SJCRH30 (cell line): ENCODE data around the gene PRX. TPM values are rescaled to one million over a fixed set of nuclear protein-coding genes. Genes with fewer than 3 reads are reported as not detected.

Source experiments
- DNase-seq, 2 experiments: peaks; one replicate each; pipeline ENCODE4 v3.0.0-alpha.2; 2015 to 2020
- H3K27ac ChIP-seq: fragments of 250-450 bp; sonication (Bioruptor Pico); 2 replicates; pipeline ENCODE4 v1.5.1; 2020; ENCODE audit warnings: mild to moderate bottlenecking, moderate library complexity
- H3K27me3 ChIP-seq: fragments of 250-450 bp; sonication (Bioruptor Pico); 2 replicates; pipeline ENCODE4 v1.5.1; 2020; ENCODE audit warnings: mild to moderate bottlenecking, moderate library complexity
- H3K36me3 ChIP-seq: fragments of 250-450 bp; sonication (Bioruptor Pico); 2 replicates; pipeline ENCODE4 v1.5.1; 2020; ENCODE audit warnings: mild to moderate bottlenecking, moderate library complexity
- H3K4me1 ChIP-seq: fragments of 250-450 bp; sonication (Bioruptor Pico); 2 replicates; pipeline ENCODE4 v1.5.1; 2020; ENCODE audit warnings: mild to moderate bottlenecking, moderate library complexity
- H3K4me3 ChIP-seq: fragments of 250-450 bp; sonication (Bioruptor Pico); 2 replicates; pipeline ENCODE4 v1.5.1; 2020; ENCODE audit warnings: mild to moderate bottlenecking, moderate library complexity
- H3K9me3 ChIP-seq: fragments of 250-450 bp; sonication (Bioruptor Pico); replicated peaks from 2 replicates; pipeline ENCODE4 v1.5.1; 2020; ENCODE audit warnings: mild to moderate bottlenecking, moderate library complexity
- total RNA-seq: library from RNA; depleted of rRNA; stranded (reverse); fragments of >200 nt; shearing (Covaris generic); gene quantifications from 2 replicates; pipeline ENCODE4 v1.2.3, GENCODE V29; 2014; rRNA removed

PRX gene
- total RNA-seq, 1 experiment from 2014 or later: 4.0 TPM

- no peak for DNase-seq
- Histone ChIP-seq H3K36me3 (no peaks in the 10 kb centered on the region), H3K4me3 (no peak overlapping the region), H3K9me3 (no peaks in the 10 kb centered on the region), H3K27me3 (no peaks in the 10 kb centered on the region), H3K4me1 (peaks cover 29% of the 10 kb centered on the region), H3K27ac (no peak overlapping the region)
Measured at GRCh38 chr19:40358773-40359172, 54.4 kb downstream of the PRX start.

- H3K27me3 ChIP-seq: no peaks in the 10 kb centered on the region
- peaks cover 30% of the 10 kb centered on the region for H3K4me1 ChIP-seq
- no peak overlapping the region for H3K4me3 ChIP-seq
- peak overlapping the region; percentile 28 for H3K27ac ChIP-seq
- no peak for DNase-seq
- H3K9me3 ChIP-seq: no peaks in the 10 kb centered on the region
- no peaks in the 10 kb centered on the region for H3K36me3 ChIP-seq
Measured at GRCh38 chr19:40357640-40358039, 55.5 kb downstream of the PRX start.

- no peaks in the 10 kb centered on the region for H3K9me3 ChIP-seq
- DNase-seq: no peak
- no peak overlapping the region for H3K4me3 ChIP-seq
- no peaks in the 10 kb centered on the region for H3K36me3 ChIP-seq
- H3K27me3 ChIP-seq: no peaks in the 10 kb centered on the region
- peaks cover 37% of the 10 kb centered on the region for H3K4me1 ChIP-seq
- H3K27ac ChIP-seq: peak overlapping the region; percentile 28
Measured at GRCh38 chr19:40356681-40357595, 56.2 kb downstream of the PRX start.

GRCh38 chr19:40355975-40356680 is 57.0 kb downstream of the PRX start:
- H3K27ac ChIP-seq: no peak overlapping the region
- H3K27me3 ChIP-seq: no peaks in the 10 kb centered on the region
- H3K4me3 ChIP-seq: no peak overlapping the region
- no peak for DNase-seq
- no peaks in the 10 kb centered on the region for H3K36me3 ChIP-seq
- H3K4me1 ChIP-seq: peaks cover 39% of the 10 kb centered on the region
- H3K9me3 ChIP-seq: no peaks in the 10 kb centered on the region

- no peaks in the 10 kb centered on the region for H3K9me3 ChIP-seq
- H3K36me3 ChIP-seq: 0 out of 2 replicates have a peak, but pooled peaks cover 3% of the 10 kb centered on the region
- peak in 1 of 2 experiments; percentile 60 for DNase-seq
- no peaks in the 10 kb centered on the region for H3K27me3 ChIP-seq
- peak overlapping the region; percentile 75 for H3K4me3 ChIP-seq
- H3K4me1 ChIP-seq: peaks cover 14% of the 10 kb centered on the region
- peak overlapping the region; percentile 19; the same call in 1 of the 2 replicates for H3K27ac ChIP-seq
Measured at GRCh38 chr19:40348961-40349507, 64.1 kb downstream of the PRX start.

- Histone ChIP-seq H3K9me3 (no peaks in the 10 kb centered on the region), H3K27me3 (no peaks in the 10 kb centered on the region), H3K4me1 (peaks cover 14% of the 10 kb centered on the region), H3K36me3 (0 out of 2 replicates have a peak, but pooled peaks cover 3% of the 10 kb centered on the region), H3K4me3 (peak within 1 kb of the TSS; percentile 75), H3K27ac (peak within 1 kb of the TSS; percentile 19; the same call in 1 of the 2 replicates)
- DNase-seq: peak; percentile 100
Measured at GRCh38 chr19:40348125-40348913, 64.9 kb downstream of the PRX start, which contains the start of the genes C19orf47 and PLD3. Gene C19orf47, minus strand, starts transcription at chr19:40348397. Its CDS starts 6,540 bp downstream, at chr19:40341857. Gene PLD3, plus strand, starts transcription at chr19:40348695. Its CDS starts 17,789 bp downstream, at chr19:40366484.

GRCh38 chr19:40344422-40344821 is 68.8 kb downstream of the PRX start:
- Histone ChIP-seq H3K4me1 (peaks cover 19% of the 10 kb centered on the region), H3K4me3 (no peak overlapping the region), H3K9me3 (no peaks in the 10 kb centered on the region), H3K27ac (no peak overlapping the region), H3K27me3 (no peaks in the 10 kb centered on the region), H3K36me3 (peaks cover 12% of the 10 kb centered on the region)
- DNase-seq: no peak

Other genes starting within 250 kb of the PRX start
- 9.5 and 10.1 TPM in 2 replicates for gene MAP3K10, start 222.0 kb downstream of the PRX start, total RNA-seq
- not detected in 2 replicates for gene TTC9B, start 195.0 kb downstream of the PRX start, total RNA-seq
- gene CCNP, start 186.7 kb downstream of the PRX start, total RNA-seq: 0.08 TPM in 1 of 2 replicates, not detected in the other
- gene AKT2, start 128.0 kb downstream of the PRX start, total RNA-seq: 138 and 142 TPM in 2 replicates
- 33.7 and 35.4 TPM in 2 replicates for gene C19orf47, start 65.0 kb downstream of the PRX start, total RNA-seq
- gene PLD3, start 64.7 kb downstream of the PRX start, total RNA-seq: 287 and 295 TPM in 2 replicates
- gene HIPK4, start 23.2 kb downstream of the PRX start, total RNA-seq: 0.10 TPM in 1 of 2 replicates, not detected in the other
- gene SERTAD1, start 12.6 kb upstream of the PRX start, total RNA-seq: 4.4 and 5.3 TPM in 2 replicates
- 29.7 and 35.6 TPM in 2 replicates for gene SERTAD3, start 31.0 kb upstream of the PRX start, total RNA-seq
- gene BLVRB, start 52.4 kb upstream of the PRX start, total RNA-seq: 3.8 and 6.6 TPM in 2 replicates
- gene SPTBN4, start 53.6 kb upstream of the PRX start, total RNA-seq: 0.13 and 0.32 TPM in 2 replicates
- gene SHKBP1, start 163.5 kb upstream of the PRX start, total RNA-seq: 44.1 and 46.6 TPM in 2 replicates
- gene LTBP4, start 188.0 kb upstream of the PRX start, total RNA-seq: 4.0 and 5.6 TPM in 2 replicates